Caco-2 (cell line): ENCODE data around the gene SERPINB7. TPM values are rescaled to one million over a fixed set of nuclear protein-coding genes. Genes with fewer than 3 reads are reported as not detected.

Source experiments
- BruUV-seq: library from RNA; stranded (reverse); fragments of 400-500 nt; replicated peaks from 2 replicates; lab custom pipeline; 2021; lab: Mats Ljungman, UMichigan
- CTCF ChIA-PET: fragments of 300-600 bp; sonication (Branson Sonifier 250); formaldehyde crosslinking; loops from one replicate; lab custom pipeline; 2022; ENCODE audit warnings: antibody characterized with exemption; lab: Charles Lee
- POLR2A ChIA-PET: fragments of 300-600 bp; sonication (Branson Sonifier 250); formaldehyde crosslinking; loops from one replicate; lab custom pipeline; 2022; ENCODE audit warnings: antibody characterized with exemption; lab: Charles Lee
- DNase-seq, 2 experiments: peaks; one replicate each; pipeline versions ENCODE4 v3.0.0 to v3.0.0-alpha.2; 2020 to 2022
- H3K27me3 ChIP-seq: replicated peaks from 2 replicates; pipeline ENCODE4 v1.6.0; 2011; ENCODE audit warnings: low read length; ENCODE audit not compliant: control insufficient read depth, insufficient read depth
- H3K36me3 ChIP-seq: 2 replicates; pipeline ENCODE4 v1.5.1; 2011; ENCODE audit warnings: low read length; ENCODE audit not compliant: control insufficient read depth, insufficient read depth
- H3K4me1 ChIP-seq: fragments of 250-450 bp; sonication (Bioruptor Pico); 2 replicates; pipeline ENCODE4 v1.5.1; 2020; ENCODE audit warnings: mild to moderate bottlenecking
- H3K4me3 ChIP-seq: 2 replicates; pipeline ENCODE4 v1.5.1; 2011; ENCODE audit warnings: low read depth, mild to moderate bottlenecking, control low read depth, low read length
- H3K9me3 ChIP-seq: fragments of 250-450 bp; sonication (Bioruptor Pico); 2 replicates; pipeline ENCODE4 v1.5.1; 2020; ENCODE audit warnings: mild to moderate bottlenecking, moderate library complexity
- H3K27ac Mint-ChIP-seq: one replicate; pipeline ENCODE4 v1.8.0; 2022; ENCODE audit warnings: mixed read lengths; ENCODE audit not compliant: unreplicated experiment
- H3K27me3 Mint-ChIP-seq: one replicate; pipeline ENCODE4 v1.8.0; 2022; ENCODE audit warnings: mixed read lengths; ENCODE audit not compliant: insufficient read depth, unreplicated experiment
- H3K36me3 Mint-ChIP-seq: one replicate; pipeline ENCODE4 v1.8.0; 2022; ENCODE audit warnings: mild to moderate bottlenecking, mixed read lengths; ENCODE audit not compliant: insufficient read depth, unreplicated experiment
- H3K4me1 Mint-ChIP-seq: one replicate; pipeline ENCODE4 v1.8.0; 2022; ENCODE audit warnings: low read depth, mixed read lengths; ENCODE audit not compliant: unreplicated experiment
- H3K4me3 Mint-ChIP-seq: one replicate; pipeline ENCODE4 v1.8.0; 2022; ENCODE audit warnings: mild to moderate bottlenecking, moderate library complexity, mixed read lengths; ENCODE audit not compliant: unreplicated experiment
- H3K9me3 Mint-ChIP-seq: one replicate; pipeline ENCODE4 v1.8.0; 2022; ENCODE audit warnings: mixed read lengths; ENCODE audit not compliant: unreplicated experiment
- CTCF ChIP-seq, 2 experiments: fragments of 200-600 bp in 1 of 2; IDR thresholded peaks; 1 replicate in 1 of 2; 2 replicates in 1 of 2; pipeline versions ENCODE4 v1.5.1 to v1.8.0; 2011 to 2022; ENCODE audit warnings: antibody characterized with exemption in 1 of 2, control low read depth in 1 of 2, inconsistent platforms in 1 of 2, low read depth in 1 of 2, low read length in 1 of 2, mild to moderate bottlenecking in 1 of 2, moderate library complexity in 1 of 2; ENCODE audit not compliant: insufficient read depth in 1 of 2, severe bottlenecking in 1 of 2, unreplicated experiment in 1 of 2
- intact Hi-C: fragments of 100-400 bp; cut with micrococcal nuclease; formaldehyde crosslinking; loops from one replicate; pipeline ENCODE4 v1.10.0; 2022; ENCODE audit not compliant: unreplicated experiment
- total RNA-seq: library from RNA; stranded (reverse); gene quantifications from 2 replicates; pipeline ENCODE4 v1.2.3, GENCODE V29; 2022

Gene SERPINB7
- total RNA-seq, 1 experiment from 2014 or later: not detected

GRCh38 chr18:63731215-63731614 lies 44.0 kb upstream of the SERPINB7 start:
- POLR2A ChIA-PET: no interaction called here
- no peak for DNase-seq
- Histone ChIP-seq H3K27me3 (no peaks in the 10 kb centered on the region), H3K36me3 (no peaks in the 10 kb centered on the region), H3K4me3 (no peak overlapping the region), H3K4me1 (no peaks in the 10 kb centered on the region), H3K9me3 (no peaks in the 10 kb centered on the region)
- no peaks in the 10 kb centered on the region for H3K4me1 Mint-ChIP-seq
- intact Hi-C loops: no loop called here
- no peak overlapping the region for H3K4me3 Mint-ChIP-seq
- no peak for TF ChIP-seq CTCF (IDR thresholded peaks at IDR 0.05; ENCODE audit: insufficient read depth in 1 of 2, low read depth in 1 of 2, low read length in 1 of 2, severe bottlenecking in 1 of 2, unreplicated experiment in 1 of 2)
- H3K9me3 Mint-ChIP-seq: no peaks in the 10 kb centered on the region
- H3K36me3 Mint-ChIP-seq: no peaks in the 10 kb centered on the region
- BruUV-seq: no TSS peak
- H3K27ac Mint-ChIP-seq: no peak overlapping the region
- CTCF ChIA-PET: no interaction called here
- H3K27me3 Mint-ChIP-seq: no peaks in the 10 kb centered on the region

GRCh38 chr18:63736876-63737275 lies 38.3 kb upstream of the SERPINB7 start:
- CTCF ChIA-PET: no interaction called here
- no peaks in the 10 kb centered on the region for H3K9me3 Mint-ChIP-seq
- no TSS peak for BruUV-seq

GRCh38 chr18:63741769-63742168 lies 33.4 kb upstream of the SERPINB7 start:
- no peak overlapping the region for H3K27ac Mint-ChIP-seq
- TF ChIP-seq CTCF (IDR thresholded peaks at IDR 0.05; ENCODE audit: insufficient read depth in 1 of 2, low read depth in 1 of 2, low read length in 1 of 2, severe bottlenecking in 1 of 2, unreplicated experiment in 1 of 2): peak in 1 of 2 experiments; percentile 7
- Histone ChIP-seq H3K9me3 (no peaks in the 10 kb centered on the region), H3K36me3 (no peaks in the 10 kb centered on the region), H3K4me3 (no peak overlapping the region), H3K27me3 (no peaks in the 10 kb centered on the region), H3K4me1 (no peaks in the 10 kb centered on the region)
- no peaks in the 10 kb centered on the region for H3K9me3 Mint-ChIP-seq
- no TSS peak for BruUV-seq
- peaks cover 5% of the 10 kb centered on the region for H3K36me3 Mint-ChIP-seq
- H3K4me1 Mint-ChIP-seq: no peaks in the 10 kb centered on the region
- ChIA-PET CTCF (interaction anchor here (0.6 to 1.4 kb wide), 3 partner anchors 60 to 224 kb away, joined by 3 to 5 read pairs (median 3); no protein-coding TSS in a partner anchor), POLR2A (no interaction called here)
- no peaks in the 10 kb centered on the region for H3K27me3 Mint-ChIP-seq
- intact Hi-C loops: loop anchor here (1.0 kb wide), 1 partner anchor 223 kb away; no protein-coding TSS in a partner anchor
- no peak for DNase-seq
- no peak overlapping the region for H3K4me3 Mint-ChIP-seq

More at GRCh38 chr18:63736876-63737275, 38.3 kb upstream of the SERPINB7 start:
- DNase-seq: no peak
- no peaks in the 10 kb centered on the region for H3K9me3 ChIP-seq
- POLR2A ChIA-PET: no interaction called here
- H3K27me3 ChIP-seq: no peaks in the 10 kb centered on the region
- Mint-ChIP-seq H3K4me1 (no peaks in the 10 kb centered on the region), H3K27me3 (no peaks in the 10 kb centered on the region), H3K36me3 (no peaks in the 10 kb centered on the region), H3K27ac (no peak overlapping the region), H3K4me3 (no peak overlapping the region)
- H3K4me1 ChIP-seq: no peaks in the 10 kb centered on the region
- H3K4me3 ChIP-seq: no peak overlapping the region
- TF ChIP-seq CTCF (IDR thresholded peaks at IDR 0.05; ENCODE audit: insufficient read depth in 1 of 2, low read depth in 1 of 2, low read length in 1 of 2, severe bottlenecking in 1 of 2, unreplicated experiment in 1 of 2): no peak
- H3K36me3 ChIP-seq: no peaks in the 10 kb centered on the region
- intact Hi-C loops: no loop called here
